Karpas-422 (cell line): ENCODE measurements around the gene VPS11. TPM values are rescaled to one million over a fixed set of nuclear protein-coding genes. Genes with fewer than 3 reads are reported as not detected.
"Not testable (repeated sequence)": the region's sequence is repeated elsewhere in the genome, so short reads cannot be mapped to it uniquely, and the experiment has no call there.

Experiments used
- DNase-seq: peaks from one replicate; pipeline ENCODE4 v3.0.0-alpha.2; 2015
- H2AFZ ChIP-seq: fragments of 200-600 bp; sonication (generic); 2 replicates; pipeline ENCODE4 v1.6.1; 2014; ENCODE audit warnings: antibody characterized with exemption, low read length, mixed read lengths
- H3K27ac ChIP-seq: fragments of 200-600 bp; sonication (generic); 2 replicates; pipeline ENCODE4 v1.5.1; 2014; ENCODE audit warnings: mild to moderate bottlenecking, low read length, moderate library complexity
- H3K27me3 ChIP-seq: fragments of 200-600 bp; sonication (generic); 2 replicates; pipeline ENCODE4 v1.6.1; 2014; ENCODE audit warnings: low read length, mixed read lengths
- H3K36me3 ChIP-seq: fragments of 200-600 bp; sonication (generic); 2 replicates; pipeline ENCODE4 v1.6.1; 2014; ENCODE audit warnings: low read length, mixed read lengths; ENCODE audit not compliant: insufficient read depth
- H3K4me1 ChIP-seq: fragments of 200-600 bp; sonication (generic); 2 replicates; pipeline ENCODE4 v1.6.1; 2014; ENCODE audit warnings: mild to moderate bottlenecking, low read length, mixed read lengths
- H3K4me2 ChIP-seq: fragments of 200-600 bp; sonication (generic); 2 replicates; pipeline ENCODE4 v1.6.1; 2014; ENCODE audit warnings: low read length, low read depth, mild to moderate bottlenecking; ENCODE audit not compliant: poor library complexity, severe bottlenecking
- H3K4me3 ChIP-seq: fragments of 200-600 bp; sonication (generic); 2 replicates; pipeline ENCODE4 v1.5.1; 2014; ENCODE audit warnings: mild to moderate bottlenecking, antibody characterized with exemption, low read length, mixed read lengths
- H3K79me2 ChIP-seq: fragments of 200-600 bp; sonication (generic); 2 replicates; pipeline ENCODE4 v1.6.1; 2014; ENCODE audit warnings: mild to moderate bottlenecking, low read length, mixed read lengths
- H3K9ac ChIP-seq: fragments of 200-600 bp; sonication (generic); 2 replicates; pipeline ENCODE4 v1.6.0; 2014; ENCODE audit warnings: low read length
- H3K9me2 ChIP-seq: fragments of 200-600 bp; sonication (generic), shearing (Covaris generic); replicated peaks from 2 replicates; pipeline ENCODE4 v1.6.0; 2014; ENCODE audit warnings: mild to moderate bottlenecking, low read length, moderate library complexity; ENCODE audit not compliant: insufficient read depth
- H3K9me3 ChIP-seq: fragments of 300-700, 200-600 bp; sonication (generic); 2 replicates; pipeline ENCODE4 v1.6.1; 2014; ENCODE audit warnings: low read length, mixed read lengths
- H4K20me1 ChIP-seq: fragments of 200-600 bp; sonication (generic); 2 replicates; pipeline ENCODE4 v1.6.1; 2014; ENCODE audit warnings: mild to moderate bottlenecking, antibody characterized with exemption, low read length, low read depth; ENCODE audit not compliant: insufficient read depth
- total RNA-seq: library from RNA; depleted of rRNA; stranded (reverse); fragments of >200 nt; shearing (Covaris generic); gene quantifications from 2 replicates; pipeline ENCODE4 v1.2.3, GENCODE V29; 2014; ENCODE audit warnings: low replicate concordance

Gene VPS11
- total RNA-seq, 1 experiment from 2014 or later: 19.2 TPM

DNA sequence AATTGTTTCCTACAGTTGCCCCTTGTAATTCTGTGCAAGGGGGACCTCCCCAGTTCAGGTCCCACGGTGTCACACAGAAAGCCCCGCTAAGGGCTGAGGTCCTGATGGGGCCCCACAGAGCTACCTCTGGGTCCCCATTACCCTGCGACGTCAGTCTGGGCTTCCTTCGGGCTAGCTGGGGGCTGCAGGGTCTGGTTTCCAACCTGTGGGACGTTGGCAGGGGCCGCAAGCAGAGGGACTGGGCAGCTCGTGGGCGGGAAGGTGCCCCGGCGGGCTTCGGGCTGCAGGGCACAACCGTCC lies 37.6 kb upstream of the VPS11 start:
- peak overlapping the region; percentile 77 for H3K9ac ChIP-seq
- H4K20me1 ChIP-seq: no peaks in the 10 kb centered on the region
- peaks cover 10% of the 10 kb centered on the region; the same call in 1 of the 2 replicates for H3K79me2 ChIP-seq
- no peaks in the 10 kb centered on the region for H3K27me3 ChIP-seq
- no peak overlapping the region for H3K27ac ChIP-seq
- peak overlapping the region; percentile 82 for H3K4me2 ChIP-seq
- peak; percentile 46 for DNase-seq
- peak overlapping the region; percentile 62; the same call in 1 of the 2 replicates for H2AFZ ChIP-seq
- H3K9me2 ChIP-seq: no peaks in the 10 kb centered on the region
- no peaks in the 10 kb centered on the region for H3K36me3 ChIP-seq
- H3K4me3 ChIP-seq: peak overlapping the region; percentile 89
- no peaks in the 10 kb centered on the region for H3K9me3 ChIP-seq
- H3K4me1 ChIP-seq: peaks cover 23% of the 10 kb centered on the region

DNA sequence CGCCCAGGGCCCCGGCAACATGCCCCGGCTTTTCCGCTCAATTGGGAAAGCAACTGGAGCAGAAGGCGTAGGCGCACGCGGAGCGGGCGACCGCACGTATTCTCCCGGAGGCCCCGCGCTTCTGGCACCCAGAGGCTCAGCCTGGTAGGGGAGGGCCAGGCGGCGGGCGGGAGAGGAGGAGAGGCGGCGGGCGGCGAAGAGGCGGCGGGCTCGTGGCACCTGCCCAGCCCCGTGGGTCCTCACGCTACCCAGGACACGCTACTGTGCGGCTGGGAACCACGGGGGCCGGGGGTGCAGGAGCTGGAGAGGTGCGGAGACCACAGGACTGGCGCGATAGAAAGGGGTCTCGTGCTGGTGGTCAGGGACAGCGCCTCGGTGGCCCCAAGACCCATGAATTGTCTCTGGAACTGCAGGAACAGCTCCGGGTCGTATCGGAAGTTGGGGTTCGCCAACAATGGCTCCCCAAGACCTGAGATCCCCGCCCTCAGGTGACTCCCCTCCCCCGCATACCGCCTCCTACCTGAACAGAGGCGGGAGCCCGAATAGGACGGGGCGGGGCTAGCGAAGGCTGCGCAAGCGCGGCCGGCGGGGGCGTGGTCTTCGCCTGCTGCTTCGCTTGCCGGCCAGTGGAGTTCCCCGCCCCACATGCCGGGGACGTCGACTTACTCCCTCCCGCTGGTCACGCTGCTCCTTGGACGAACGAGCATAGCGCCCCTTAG lies 37.1 kb upstream of the VPS11 start, which contains the start of gene SLC37A4:
TSS of gene SLC37A4 (minus strand) at position 549 of the 719 bp plus-strand sequence.
- Histone ChIP-seq H3K27ac (no peak within 1 kb of the TSS), H3K36me3 (no peaks in the 10 kb centered on the region), H3K4me2 (peak within 1 kb of the TSS; percentile 82), H3K9me3 (no peaks in the 10 kb centered on the region), H3K9ac (peak within 1 kb of the TSS; percentile 77), H3K9me2 (no peaks in the 10 kb centered on the region), H3K4me1 (peaks cover 20% of the 10 kb centered on the region), H3K27me3 (no peaks in the 10 kb centered on the region), H3K4me3 (peak within 1 kb of the TSS; percentile 89), H2AFZ (peak within 1 kb of the TSS; percentile 62; the same call in 1 of the 2 replicates), H4K20me1 (no peaks in the 10 kb centered on the region), H3K79me2 (peaks cover 10% of the 10 kb centered on the region; the same call in 1 of the 2 replicates)
- DNase-seq: peak; percentile 96

DNA sequence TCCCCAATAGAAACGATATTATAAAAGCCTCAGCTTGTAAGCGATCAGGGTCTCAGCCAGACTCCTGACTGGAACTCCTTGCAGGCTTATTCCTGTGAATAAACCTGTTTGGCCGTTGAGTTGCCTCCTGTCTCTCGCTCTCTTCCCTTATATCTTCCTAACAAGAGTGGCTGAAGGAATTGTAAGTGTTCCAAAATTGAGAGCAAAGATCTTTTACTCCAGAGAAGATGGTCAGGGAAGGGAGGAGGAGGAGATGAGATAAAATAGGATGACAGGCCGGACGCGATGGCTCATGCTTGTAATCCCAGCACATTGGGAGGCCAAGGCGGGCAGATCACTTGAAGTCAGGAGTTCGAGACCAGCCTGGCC lies 35.7 kb upstream of the VPS11 start:
- peaks cover 10% of the 10 kb centered on the region; the same call in 1 of the 2 replicates for H3K79me2 ChIP-seq
- H3K36me3 ChIP-seq: no peaks in the 10 kb centered on the region
- no peak overlapping the region for H2AFZ ChIP-seq
- DNase-seq: no peak
- no peak overlapping the region for H3K4me2 ChIP-seq
- H3K4me3 ChIP-seq: no peak overlapping the region
- no peak overlapping the region for H3K9ac ChIP-seq
- H3K4me1 ChIP-seq: peaks cover 20% of the 10 kb centered on the region
- no peaks in the 10 kb centered on the region for H4K20me1 ChIP-seq
- H3K27ac ChIP-seq: no peak overlapping the region
- no peaks in the 10 kb centered on the region for H3K9me2 ChIP-seq
- H3K9me3 ChIP-seq: no peaks in the 10 kb centered on the region
- no peaks in the 10 kb centered on the region for H3K27me3 ChIP-seq

DNA sequence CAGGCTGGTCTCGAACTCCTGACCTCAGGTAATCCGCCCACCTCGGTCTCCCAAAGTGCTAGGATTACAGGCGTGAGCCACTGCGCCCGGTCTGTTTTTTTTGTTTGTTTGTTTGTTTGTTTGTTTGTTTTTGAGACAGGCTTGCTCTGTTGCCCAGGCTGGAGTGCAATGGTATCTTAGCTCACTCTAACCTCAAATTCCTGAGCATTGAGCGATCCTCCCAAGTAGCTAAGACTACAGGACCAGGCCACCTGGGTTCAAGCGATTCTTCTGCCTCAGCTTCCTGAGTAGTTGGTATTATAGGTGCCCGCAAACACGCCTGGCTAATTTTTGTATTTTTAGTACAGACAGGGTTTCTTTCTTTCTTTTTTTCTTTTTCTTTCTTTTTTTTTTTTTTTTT lies 34.2 kb upstream of the VPS11 start:
- not testable (repeated sequence) for H3K4me2 ChIP-seq, DNase-seq, H3K27me3 ChIP-seq, H2AFZ ChIP-seq, H3K9me2 ChIP-seq, H4K20me1 ChIP-seq, H3K4me3 ChIP-seq, H3K36me3 ChIP-seq, H3K9ac ChIP-seq, H3K79me2 ChIP-seq, H3K9me3 ChIP-seq, H3K27ac ChIP-seq
- peaks cover 16% of the 10 kb centered on the region for H3K4me1 ChIP-seq

DNA sequence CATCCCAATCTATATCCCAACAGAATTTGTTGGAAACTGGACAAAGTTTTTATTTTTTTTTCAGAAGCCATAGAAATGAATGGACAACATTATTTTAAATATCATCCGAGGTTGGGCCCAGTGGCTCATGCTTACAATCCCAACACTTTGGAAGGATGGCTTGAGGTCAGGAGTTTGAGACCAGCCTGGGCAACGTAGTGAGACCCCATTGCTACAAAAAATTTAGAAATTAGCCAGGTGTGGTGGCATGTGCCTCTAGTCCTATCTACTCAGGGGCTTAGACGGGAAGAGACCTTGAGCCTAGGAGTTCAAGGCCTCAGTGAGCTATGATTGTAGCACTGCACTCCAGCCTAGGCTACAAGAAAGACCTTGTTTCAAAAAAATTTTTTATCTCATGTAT lies 32.8 kb upstream of the VPS11 start:
- Histone ChIP-seq H4K20me1 (no peaks in the 10 kb centered on the region), H3K4me1 (peaks cover 7% of the 10 kb centered on the region), H3K9ac (no peak overlapping the region), H3K4me2 (no peak overlapping the region), H3K4me3 (no peak overlapping the region), H3K36me3 (no peaks in the 10 kb centered on the region), H3K9me2 (no peaks in the 10 kb centered on the region), H3K79me2 (peaks cover under 1% of the 10 kb centered on the region; the same call in 1 of the 2 replicates), H3K9me3 (no peaks in the 10 kb centered on the region), H3K27ac (no peak overlapping the region), H2AFZ (no peak overlapping the region), H3K27me3 (no peaks in the 10 kb centered on the region)
- DNase-seq: no peak

DNA sequence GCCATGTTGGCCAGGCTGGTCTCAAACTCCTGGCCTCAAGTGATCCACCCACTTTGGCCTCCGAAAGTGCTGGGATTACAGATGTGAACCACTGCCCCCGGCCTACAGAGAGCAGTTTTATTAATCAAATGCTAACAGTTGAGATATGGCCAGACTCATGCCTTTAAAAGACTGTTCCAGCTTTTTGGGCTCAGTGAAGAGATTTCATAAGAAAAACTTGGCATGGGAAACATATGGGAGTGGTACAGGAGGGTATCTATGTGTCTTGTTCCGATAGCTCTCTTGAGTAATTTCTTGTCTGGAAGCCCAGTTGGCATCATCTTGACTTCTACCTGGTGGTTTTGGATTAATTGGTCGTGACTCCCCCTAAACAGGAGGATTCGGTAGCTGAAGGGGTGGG lies 28.7 kb upstream of the VPS11 start:
- Histone ChIP-seq H3K36me3 (no peaks in the 10 kb centered on the region), H3K9me2 (no peaks in the 10 kb centered on the region), H3K9ac (no peak overlapping the region), H3K4me1 (peaks cover 12% of the 10 kb centered on the region), H3K4me3 (no peak overlapping the region), H2AFZ (no peak overlapping the region), H3K79me2 (no peaks in the 10 kb centered on the region), H3K27me3 (no peaks in the 10 kb centered on the region), H3K27ac (no peak overlapping the region), H4K20me1 (no peaks in the 10 kb centered on the region), H3K9me3 (no peaks in the 10 kb centered on the region), H3K4me2 (no peak overlapping the region)
- DNase-seq: no peak

DNA sequence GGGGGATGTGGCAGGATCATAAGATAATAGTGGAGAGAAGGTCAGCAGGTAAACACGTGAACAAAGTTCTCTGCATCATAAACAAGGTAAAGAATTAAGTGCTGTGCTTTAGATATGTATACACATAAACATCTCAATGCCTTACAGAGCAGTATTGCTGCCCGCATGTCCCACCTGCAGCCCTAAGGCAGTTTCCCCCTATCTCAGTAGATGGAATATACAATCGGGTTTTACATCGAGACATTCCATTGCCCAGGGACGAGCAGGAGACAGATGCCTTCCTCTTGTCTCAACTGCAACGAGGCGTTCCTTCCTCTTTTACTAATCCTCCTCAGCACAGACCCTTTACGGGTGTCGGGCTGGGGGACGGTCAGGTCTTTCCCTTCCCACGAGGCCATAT lies 28.1 kb upstream of the VPS11 start:
- not testable (repeated sequence) for H3K27me3 ChIP-seq, H3K9me3 ChIP-seq, H3K79me2 ChIP-seq, H4K20me1 ChIP-seq, H3K36me3 ChIP-seq, H2AFZ ChIP-seq, DNase-seq, H3K4me3 ChIP-seq, H3K9me2 ChIP-seq
- Histone ChIP-seq H3K27ac (peak overlapping the region; percentile 62; the same call in 1 of the 2 replicates), H3K4me2 (peak overlapping the region; percentile 2), H3K4me1 (peaks cover 12% of the 10 kb centered on the region), H3K9ac (peak overlapping the region; percentile 41; the same call in 1 of the 2 replicates)

DNA sequence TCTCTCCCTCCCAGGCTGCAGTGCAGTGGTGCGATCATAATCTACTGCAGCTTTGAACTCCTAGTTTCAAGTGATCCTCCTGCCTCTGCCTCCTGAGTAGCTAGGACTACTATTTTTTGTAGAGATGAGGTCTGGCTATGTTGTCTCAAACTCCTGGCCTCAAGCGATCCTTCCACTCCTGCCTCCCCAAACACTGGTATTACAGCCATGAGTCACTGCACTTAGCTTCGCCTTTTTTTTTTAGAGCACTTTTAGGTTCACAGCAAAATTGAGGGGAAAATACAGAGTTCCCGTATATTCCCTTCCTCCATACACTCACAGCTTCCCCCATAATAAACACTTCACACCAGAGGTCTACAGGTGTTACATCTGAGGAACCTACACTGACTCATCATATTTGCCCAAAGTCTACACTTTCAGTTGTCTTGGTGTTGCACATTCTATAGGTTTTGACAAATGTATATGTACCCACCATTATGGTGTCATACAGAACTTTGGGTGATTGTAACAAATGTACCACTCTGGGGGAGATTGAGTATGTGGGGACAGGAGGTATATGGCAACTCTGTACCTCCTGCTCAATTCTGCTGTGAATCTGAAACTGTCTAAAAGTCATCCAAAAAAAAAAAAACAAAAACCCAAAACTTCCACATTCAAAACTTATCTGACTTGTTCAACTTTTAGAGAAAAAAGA lies 25.6 kb upstream of the VPS11 start:
- H3K36me3 ChIP-seq: no peaks in the 10 kb centered on the region
- H3K9me3 ChIP-seq: no peaks in the 10 kb centered on the region
- DNase-seq: no peak
- H3K9ac ChIP-seq: no peak overlapping the region
- H4K20me1 ChIP-seq: no peaks in the 10 kb centered on the region
- H3K79me2 ChIP-seq: no peaks in the 10 kb centered on the region
- H3K9me2 ChIP-seq: no peaks in the 10 kb centered on the region
- no peak overlapping the region for H2AFZ ChIP-seq
- no peak overlapping the region for H3K27ac ChIP-seq
- H3K4me3 ChIP-seq: no peak overlapping the region
- H3K4me2 ChIP-seq: no peak overlapping the region
- H3K27me3 ChIP-seq: no peaks in the 10 kb centered on the region
- H3K4me1 ChIP-seq: peaks cover 12% of the 10 kb centered on the region
